Lung (tissue), 12 donors: ENCODE measurements around the gene SNTB2. TPM values are rescaled to one million over a fixed set of nuclear protein-coding genes. Genes with fewer than 3 reads are reported as not detected.

Experiments used
- ATAC-seq: fragments of 200-7000 bp; cut with Tn5 transposase; one replicate; pipeline ENCODE4 v1.9.1; 2020; ENCODE audit warnings: moderate number of reproducible peaks; ENCODE audit not compliant: insufficient read depth, low FRiP score
- DNase-seq, 3 donors: peaks; one replicate each; pipeline ENCODE4 v3.0.0-alpha.2; 2013 to 2017
- H3K27ac ChIP-seq, 2 donors: one replicate each; pipeline ENCODE4 v1.5.1; 2013; ENCODE audit warnings: mild to moderate bottlenecking in 2 of 2, moderate library complexity in 2 of 2, control low read depth in 1 of 2, inconsistent platforms in 1 of 2, low read depth in 1 of 2, low read length in 1 of 2
- H3K27me3 ChIP-seq, 3 donors: one replicate each; pipeline ENCODE4 v1.5.1; 2013; ENCODE audit warnings: low read length in 2 of 3; ENCODE audit not compliant: control insufficient read depth in 3 of 3, insufficient read depth in 3 of 3
- H3K36me3 ChIP-seq, 4 donors: one replicate each; pipeline ENCODE4 v1.5.1; 2013; ENCODE audit warnings: low read length in 4 of 4, mild to moderate bottlenecking in 1 of 4, moderate library complexity in 1 of 4; ENCODE audit not compliant: control insufficient read depth in 4 of 4, insufficient read depth in 4 of 4
- H3K4me1 ChIP-seq, 5 donors: one replicate each; pipeline ENCODE4 v1.5.1; 2013; ENCODE audit warnings: low read length in 5 of 5, mild to moderate bottlenecking in 2 of 5, moderate library complexity in 1 of 5; ENCODE audit not compliant: control insufficient read depth in 5 of 5, insufficient read depth in 5 of 5
- H3K4me3 ChIP-seq: one replicate; pipeline ENCODE4 v1.5.1; 2013; ENCODE audit warnings: mild to moderate bottlenecking, control low read depth, moderate library complexity
- H3K9ac ChIP-seq, 2 donors: one replicate each; pipeline ENCODE4 v1.5.1; 2013; ENCODE audit warnings: low read length in 2 of 2, control low read depth in 1 of 2; ENCODE audit not compliant: insufficient read depth in 1 of 2
- H3K9me3 ChIP-seq, 4 donors: one replicate each; pipeline ENCODE4 v1.5.1; 2013; ENCODE audit warnings: low read length in 3 of 4, mild to moderate bottlenecking in 1 of 4, moderate library complexity in 1 of 4; ENCODE audit not compliant: control insufficient read depth in 4 of 4, insufficient read depth in 3 of 4
- CTCF ChIP-seq: IDR thresholded peaks from 2 replicates; pipeline ENCODE4 v1.5.1; 2012; ENCODE audit warnings: mild to moderate bottlenecking; ENCODE audit errors: control extremely low read depth, extremely low read depth
- WGBS, 2 donors: extraction: QIAGEN DNeasy Blood & Tissue Kit; methylation state at CpG; one replicate each; pipeline ENCODE4 v1.1.7; 2013; 5-methylcytosine and 5-hydroxymethylcytosine counted together
- polyA plus RNA-seq, 2 donors: library from polyadenylated mRNA; stranded (reverse); fragments of 200-250 nt; gene quantifications; one replicate each; pipeline ENCODE4 v1.2.1, GENCODE V29; 2013
- total RNA-seq, 2 donors: library from RNA; depleted of rRNA in 1 of 2; stranded (reverse); fragments of >200 nt in 1 of 2; gene quantifications; one replicate each; pipeline ENCODE4 v1.2.1, GENCODE V29; 2014 to 2021
- donor health status: control.
- donor health status: control.
- donor health status: Bipolar disorder and iron deficiency.
- donor health status: healthy.
- donor health status: DM: yes; HTN: yes; CAD: no.

Gene SNTB2
- total and polyA plus RNA-seq, 4 donors = 4.5 to 42.8 (median 19.1) TPM

- Histone ChIP-seq H3K27me3 (no peaks in the 10 kb centered on the region), H3K4me1 (peaks cover 0 to 27% (median 5%) of the 10 kb centered on the region in 5 donors), H3K4me3 (no peak overlapping the region), H3K9me3 (no peaks in the 10 kb centered on the region), H3K27ac (no peak overlapping the region), H3K9ac (peak overlapping the region in 1 of 2 donors; percentile 87), H3K36me3 (no peaks in the 10 kb centered on the region)
- no peak for ATAC-seq
- WGBS, 2 donors = 25 to 40% methylated on average over 5 of the region's 5 CpGs
- TF ChIP-seq CTCF = no peak
- peak in 1 of 3 donors; percentile 39 for DNase-seq
Observed at GRCh38 chr16:69188716-69189115, 1.8 kb downstream of the SNTB2 start.

GRCh38 chr16:69190046-69190588 lies 3.2 kb downstream of the SNTB2 start:
- Histone ChIP-seq H3K27me3 (no peaks in the 10 kb centered on the region), H3K9ac (no peak overlapping the region), H3K27ac (no peak overlapping the region), H3K36me3 (no peaks in the 10 kb centered on the region), H3K4me1 (peaks cover 0 to 33% (median 6%) of the 10 kb centered on the region in 5 donors), H3K4me3 (no peak overlapping the region), H3K9me3 (no peaks in the 10 kb centered on the region)
- no peak for ATAC-seq
- WGBS, 2 donors = 62 to 66% methylated on average over 2 of the region's 2 CpGs
- TF ChIP-seq CTCF = no peak
- DNase-seq = no peak

- H3K27me3 ChIP-seq = no peaks in the 10 kb centered on the region
- no peak overlapping the region for H3K27ac ChIP-seq
- WGBS, 2 donors = 50 to 51% methylated on average over 3 of the region's 3 CpGs
- no peak for ATAC-seq
- no peak overlapping the region for H3K9ac ChIP-seq
- no peak for TF ChIP-seq CTCF
- H3K9me3 ChIP-seq = no peaks in the 10 kb centered on the region
- peaks cover 0 to 37% (median 7%) of the 10 kb centered on the region in 5 donors for H3K4me1 ChIP-seq
- no peaks in the 10 kb centered on the region for H3K36me3 ChIP-seq
- no peak overlapping the region for H3K4me3 ChIP-seq
- no peak for DNase-seq
Observed at GRCh38 chr16:69190598-69190997, 3.6 kb downstream of the SNTB2 start.

- Histone ChIP-seq H3K4me1 (peaks cover 0 to 37% (median 7%) of the 10 kb centered on the region in 5 donors), H3K9me3 (no peaks in the 10 kb centered on the region), H3K4me3 (no peak overlapping the region), H3K27ac (no peak overlapping the region), H3K36me3 (no peaks in the 10 kb centered on the region), H3K27me3 (no peaks in the 10 kb centered on the region), H3K9ac (no peak overlapping the region)
- ATAC-seq (no peak), DNase-seq (no peak)
- WGBS, 2 donors = 92 to 94% methylated on average over 2 of the region's 2 CpGs
- no peak for TF ChIP-seq CTCF
Observed at GRCh38 chr16:69191136-69191535, 4.2 kb downstream of the SNTB2 start.
